Muscle of leg (tissue), 11 donors: ENCODE data around the gene IRF4. TPM values are rescaled to one million over a fixed set of nuclear protein-coding genes. Genes with fewer than 3 reads are reported as not detected.
"Not testable (repeated sequence)": the region's sequence is repeated elsewhere in the genome, so short reads cannot be mapped to it uniquely, and the experiment has no call there.

Experiments
- DNase-seq: peaks from one replicate; pipeline ENCODE4 v3.0.0; 2013
- H3K27ac ChIP-seq: one replicate; pipeline ENCODE4 v1.5.1; 2013; ENCODE audit warnings: mild to moderate bottlenecking, low read length, control low read depth
- H3K27me3 ChIP-seq: one replicate; pipeline ENCODE4 v1.6.1; 2013; ENCODE audit warnings: low read length; ENCODE audit not compliant: control insufficient read depth, insufficient read depth
- H3K36me3 ChIP-seq: one replicate; pipeline ENCODE4 v1.6.1; 2013; ENCODE audit warnings: low read length; ENCODE audit not compliant: control insufficient read depth, insufficient read depth
- H3K4me1 ChIP-seq: one replicate; pipeline ENCODE4 v1.6.1; 2013; ENCODE audit warnings: low read length; ENCODE audit not compliant: control insufficient read depth, insufficient read depth
- H3K4me3 ChIP-seq: one replicate; pipeline ENCODE4 v1.5.1; 2013; ENCODE audit warnings: low read length, control low read depth
- H3K9me3 ChIP-seq: replicated peaks from 2 replicates; pipeline ENCODE4 v1.6.1; 2013; ENCODE audit warnings: low read depth, low read length; ENCODE audit not compliant: control insufficient read depth
- WGBS: methylation state at CpG from one replicate; pipeline ENCODE4 v1.1.5; 2013; ENCODE audit warnings: missing lambda C conversion rate; ENCODE audit not compliant: insufficient coverage; 5-methylcytosine and 5-hydroxymethylcytosine counted together
- polyA plus RNA-seq, 8 donors: library from polyadenylated mRNA; unstranded; fragments of 120-200 nt; gene quantifications; one replicate each; pipeline versions ENCODE4 v1.2.1 to v1.2.3, GENCODE V29; 2013; ENCODE audit warnings: inconsistent platforms in 1 of 8, low replicate concordance in 1 of 8; ENCODE audit not compliant: insufficient read length in 8 of 8, insufficient read depth in 1 of 8
- total RNA-seq: library from RNA; stranded (reverse); fragments of 120-200 nt; gene quantifications from one replicate; pipeline ENCODE4 v1.2.4, GENCODE V29; 2013

IRF4 gene
- total and polyA plus RNA-seq, 9 donors: 0.12 to 1.8 (median 0.46) TPM

- no peak overlapping the region for H3K4me3 ChIP-seq
- no peaks in the 10 kb centered on the region for H3K36me3 ChIP-seq
- peaks cover 27% of the 10 kb centered on the region for H3K27me3 ChIP-seq
- peaks cover 6% of the 10 kb centered on the region for H3K4me1 ChIP-seq
- WGBS: 77% methylated on average over 8 of the region's 8 CpGs
- H3K9me3 ChIP-seq: peaks cover 21% of the 10 kb centered on the region
- DNase-seq: no peak
- H3K27ac ChIP-seq: no peak overlapping the region
Observed at GRCh38 chr6:374956-375355, 16.6 kb upstream of the IRF4 start.

DNA sequence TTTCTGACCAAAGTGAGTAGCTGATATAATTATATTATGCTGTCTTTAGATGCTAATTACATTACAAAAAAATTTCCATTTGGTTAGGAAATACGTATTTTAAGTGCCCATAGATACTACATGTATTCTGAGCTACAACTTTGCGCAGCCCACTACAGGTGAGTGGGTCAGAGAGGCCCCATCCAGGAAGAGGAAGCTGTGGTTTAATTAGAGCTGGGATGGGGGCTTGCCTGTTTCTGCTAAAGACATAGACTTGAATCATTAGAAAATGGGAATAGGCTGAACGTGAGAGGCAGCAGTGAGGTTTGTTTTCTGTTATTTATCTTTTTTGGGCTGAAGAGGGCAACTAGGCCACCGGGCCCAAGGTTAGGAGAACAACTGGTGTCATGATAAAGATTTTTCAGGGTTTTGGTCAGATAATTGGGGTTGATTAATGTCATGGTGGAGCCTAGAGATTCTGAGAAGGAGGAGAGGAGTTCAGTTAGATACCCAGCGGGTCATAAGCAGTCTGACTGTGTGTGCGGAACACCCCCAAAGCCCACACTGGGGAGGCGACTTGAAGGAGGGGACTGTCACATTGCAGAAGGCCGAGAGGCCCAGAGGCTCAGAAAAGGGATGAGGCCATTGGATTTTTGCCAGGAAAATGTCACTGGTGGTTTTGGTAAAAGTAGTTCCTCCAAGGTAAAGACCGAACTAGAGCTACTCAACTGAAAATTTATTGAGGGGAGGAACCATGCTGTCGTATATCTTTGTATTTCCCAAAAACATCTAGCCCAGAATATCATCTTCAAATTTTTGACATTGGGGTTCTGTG is 14.5 kb upstream of the IRF4 start:
- Histone ChIP-seq H3K27me3 (peaks cover 26% of the 10 kb centered on the region), H3K9me3 (peaks cover 18% of the 10 kb centered on the region), H3K27ac (no peak overlapping the region), H3K4me3 (no peak overlapping the region), H3K4me1 (peaks cover 6% of the 10 kb centered on the region), H3K36me3 (no peaks in the 10 kb centered on the region)
- DNase-seq: no peak
- WGBS: 82% methylated on average over 9 of the region's 10 CpGs

DNA sequence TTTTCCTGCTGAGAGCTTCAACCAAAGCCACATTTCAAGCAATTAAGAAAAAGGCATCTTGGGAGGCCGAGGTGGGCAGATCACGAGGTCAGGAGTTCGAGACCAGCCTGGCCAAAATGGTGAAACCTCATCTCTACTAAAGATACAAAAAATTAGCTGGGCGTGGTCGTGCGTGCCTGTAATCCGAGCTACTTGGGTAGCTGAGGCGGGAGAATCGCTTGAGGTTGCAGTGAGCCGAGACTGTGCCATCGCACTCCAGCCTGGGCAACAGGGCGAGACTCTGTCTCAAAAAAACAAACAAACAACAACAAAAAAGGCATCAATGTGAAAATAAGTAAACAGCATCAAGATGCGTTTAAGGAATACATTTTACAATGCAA is 13.9 kb upstream of the IRF4 start:
- Histone ChIP-seq H3K27me3 (peaks cover 20% of the 10 kb centered on the region), H3K9me3 (peaks cover 16% of the 10 kb centered on the region)
- not testable (repeated sequence) for H3K27ac ChIP-seq, H3K4me3 ChIP-seq, DNase-seq, H3K36me3 ChIP-seq, H3K4me1 ChIP-seq
- WGBS: 84% methylated on average over 9 of the region's 13 CpGs

DNA sequence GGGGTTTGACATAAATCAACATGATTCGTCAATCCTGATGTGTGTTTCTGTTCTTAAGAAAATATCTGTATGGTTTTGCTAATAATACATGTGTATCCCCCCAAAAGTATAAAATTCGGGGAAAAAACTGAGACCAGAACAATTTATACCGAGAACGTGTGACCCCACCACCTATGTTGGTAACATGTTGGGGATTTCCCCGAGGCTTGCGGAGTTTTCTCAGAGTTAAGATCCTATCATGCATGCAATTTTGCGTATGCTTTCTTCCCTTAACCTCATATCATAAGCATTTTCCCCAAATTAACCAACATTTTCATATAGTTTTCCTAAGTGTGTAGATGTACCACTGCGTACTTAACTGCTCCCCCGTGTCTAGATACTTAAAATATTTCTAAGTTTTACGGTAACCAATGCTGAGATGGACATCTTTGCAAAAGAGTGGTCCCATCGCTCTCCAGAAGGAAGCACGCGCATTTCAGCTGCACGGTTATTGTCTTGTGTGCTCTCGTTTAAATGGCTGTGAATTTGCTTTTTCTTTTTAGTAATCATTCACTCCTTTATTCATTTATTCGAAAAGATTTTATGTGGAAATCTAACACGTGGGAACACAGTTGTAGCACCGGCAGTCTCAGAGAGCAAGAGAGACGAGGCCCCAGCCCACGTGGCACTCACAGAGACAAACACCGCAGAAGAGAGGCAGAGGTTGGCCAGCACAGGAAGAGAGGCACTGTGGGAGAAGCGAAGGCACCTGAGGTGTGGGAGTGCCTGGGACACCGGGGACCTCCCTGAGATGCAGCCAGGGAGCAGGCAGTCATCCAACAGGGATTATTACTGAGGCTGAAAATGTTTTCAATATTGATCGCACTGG is 13.2 kb upstream of the IRF4 start:
- no peak for DNase-seq
- 81% methylated on average over 24 of the region's 24 CpGs for WGBS

DNA sequence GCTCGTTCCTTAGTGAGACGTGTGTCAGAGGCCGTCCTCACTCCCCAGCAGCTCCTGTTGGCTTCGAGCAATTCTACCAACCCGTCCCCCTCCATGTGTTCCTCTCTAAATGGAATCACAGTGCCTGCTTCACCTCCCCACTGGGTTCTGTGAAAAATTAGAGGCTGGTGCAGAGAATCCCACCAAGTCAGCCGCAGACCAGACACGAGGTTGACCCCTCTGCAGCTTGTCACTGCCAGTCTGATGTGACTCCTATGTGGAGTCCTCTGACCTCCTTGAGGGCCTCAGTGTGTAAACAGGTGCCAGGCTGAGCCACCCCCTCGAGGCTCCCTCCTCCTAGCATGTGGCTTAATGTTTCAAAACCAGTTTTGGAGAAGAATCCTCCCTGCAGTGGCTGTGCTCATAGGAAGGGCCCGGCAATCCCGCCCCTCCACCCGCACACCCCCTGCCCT is 12.6 kb upstream of the IRF4 start:
- no peaks in the 10 kb centered on the region for H3K36me3 ChIP-seq
- DNase-seq: no peak
- no peak overlapping the region for H3K4me3 ChIP-seq
- peaks cover 8% of the 10 kb centered on the region for H3K9me3 ChIP-seq
- WGBS: 77% methylated on average over 11 of the region's 11 CpGs
- H3K27ac ChIP-seq: no peak overlapping the region
- H3K4me1 ChIP-seq: peaks cover 1% of the 10 kb centered on the region
- H3K27me3 ChIP-seq: peaks cover 15% of the 10 kb centered on the region

More for the DNA sequence above, 13.2 kb upstream of the IRF4 start:
- Histone ChIP-seq H3K27me3 (peaks cover 14% of the 10 kb centered on the region), H3K36me3 (no peaks in the 10 kb centered on the region), H3K27ac (no peak overlapping the region), H3K4me3 (no peak overlapping the region), H3K4me1 (peaks cover 6% of the 10 kb centered on the region), H3K9me3 (peaks cover 10% of the 10 kb centered on the region)

DNA sequence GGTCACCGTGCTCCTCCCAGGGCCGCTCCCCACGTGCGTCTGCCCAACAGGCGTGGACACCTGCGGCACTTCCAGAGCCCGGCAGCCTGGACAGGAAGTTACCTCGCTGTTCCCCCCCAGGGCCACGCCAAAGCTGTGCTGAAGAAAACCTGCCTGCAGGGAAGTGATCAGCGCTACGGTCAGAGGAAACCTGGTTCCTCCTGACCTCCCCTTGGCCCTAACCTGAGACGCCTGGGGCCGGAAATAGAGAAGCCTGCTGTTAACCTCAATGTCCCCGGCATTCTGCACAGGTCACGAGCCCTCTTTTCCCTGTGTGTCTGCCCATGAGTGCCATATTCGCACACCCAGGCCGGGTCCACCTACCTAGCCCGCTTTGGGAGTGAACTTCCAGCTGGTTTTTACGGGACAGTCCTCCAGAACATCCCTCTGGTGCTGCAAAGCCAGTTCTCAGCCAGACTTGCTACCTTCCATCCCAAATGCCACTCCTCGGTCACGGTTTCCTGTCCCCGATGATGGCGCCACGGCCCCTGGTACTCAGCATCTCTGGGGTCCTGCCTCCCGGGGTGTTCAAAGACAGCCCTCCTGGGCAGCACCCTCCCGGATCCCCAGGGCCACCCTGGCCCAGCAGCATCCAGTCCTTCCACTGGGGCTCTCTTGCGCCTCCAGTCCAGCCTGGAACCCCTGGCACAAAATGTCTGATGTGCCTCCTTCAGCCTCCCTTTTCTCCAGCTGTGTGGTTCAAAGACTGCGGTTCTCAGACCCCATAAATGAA is 12.0 kb upstream of the IRF4 start:
- peaks cover 19% of the 10 kb centered on the region for H3K27me3 ChIP-seq
- WGBS: 76% methylated on average over 28 of the region's 28 CpGs
- peaks cover 8% of the 10 kb centered on the region for H3K9me3 ChIP-seq
- no peaks in the 10 kb centered on the region for H3K4me1 ChIP-seq
- H3K36me3 ChIP-seq: no peaks in the 10 kb centered on the region
- no peak for DNase-seq
- no peak overlapping the region for H3K27ac ChIP-seq
- H3K4me3 ChIP-seq: no peak overlapping the region

DNA sequence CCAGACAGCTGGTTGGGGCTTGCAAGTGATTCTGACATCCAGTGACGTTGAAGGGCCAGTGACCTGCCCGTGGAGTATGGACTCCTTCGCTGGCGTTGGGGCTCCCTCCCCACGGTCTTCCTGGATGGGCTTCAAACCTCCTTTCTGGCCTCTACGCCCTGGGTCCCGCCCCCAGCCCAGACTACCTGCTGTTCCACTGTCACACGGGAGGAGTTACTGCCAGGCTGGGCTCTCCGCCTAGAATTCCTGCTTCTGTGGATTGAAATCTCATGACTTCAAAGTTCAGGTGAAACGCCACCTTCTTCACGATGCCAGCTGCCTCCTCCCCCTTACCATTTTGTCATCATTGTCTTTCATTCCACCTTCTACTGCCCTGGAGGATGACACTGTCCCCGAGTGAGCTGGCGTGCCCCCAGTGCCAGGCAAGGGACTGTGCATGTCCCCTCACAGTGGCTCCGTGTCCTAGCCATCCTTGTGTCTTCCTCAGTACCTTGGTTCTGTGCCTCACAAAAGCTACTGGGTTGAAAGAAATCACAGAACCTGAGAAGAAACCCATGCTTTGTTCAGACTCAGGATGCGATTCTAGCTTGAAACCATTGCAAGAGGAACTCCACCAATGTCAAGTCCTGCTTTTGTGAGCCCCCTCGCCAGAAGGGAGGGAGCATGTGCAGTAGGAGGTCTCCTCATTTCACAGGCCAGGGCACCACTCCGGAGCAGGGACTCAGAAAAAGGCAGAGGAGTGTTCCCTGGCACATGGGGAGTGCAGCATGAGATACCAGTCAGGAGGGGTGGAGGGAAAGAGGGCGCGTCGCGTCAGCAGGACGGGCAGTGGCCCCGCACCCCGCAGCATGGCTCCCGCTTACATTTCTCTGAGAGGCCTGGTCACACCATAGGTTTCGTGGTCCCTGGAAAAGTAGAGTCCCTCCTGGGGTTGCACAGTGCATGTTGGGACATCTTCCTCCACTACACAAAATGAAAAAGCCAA is 11.0 kb upstream of the IRF4 start:
- Histone ChIP-seq H3K27me3 (peaks cover 23% of the 10 kb centered on the region), H3K36me3 (no peaks in the 10 kb centered on the region)
- WGBS: 80% methylated on average over 26 of the region's 26 CpGs

DNA sequence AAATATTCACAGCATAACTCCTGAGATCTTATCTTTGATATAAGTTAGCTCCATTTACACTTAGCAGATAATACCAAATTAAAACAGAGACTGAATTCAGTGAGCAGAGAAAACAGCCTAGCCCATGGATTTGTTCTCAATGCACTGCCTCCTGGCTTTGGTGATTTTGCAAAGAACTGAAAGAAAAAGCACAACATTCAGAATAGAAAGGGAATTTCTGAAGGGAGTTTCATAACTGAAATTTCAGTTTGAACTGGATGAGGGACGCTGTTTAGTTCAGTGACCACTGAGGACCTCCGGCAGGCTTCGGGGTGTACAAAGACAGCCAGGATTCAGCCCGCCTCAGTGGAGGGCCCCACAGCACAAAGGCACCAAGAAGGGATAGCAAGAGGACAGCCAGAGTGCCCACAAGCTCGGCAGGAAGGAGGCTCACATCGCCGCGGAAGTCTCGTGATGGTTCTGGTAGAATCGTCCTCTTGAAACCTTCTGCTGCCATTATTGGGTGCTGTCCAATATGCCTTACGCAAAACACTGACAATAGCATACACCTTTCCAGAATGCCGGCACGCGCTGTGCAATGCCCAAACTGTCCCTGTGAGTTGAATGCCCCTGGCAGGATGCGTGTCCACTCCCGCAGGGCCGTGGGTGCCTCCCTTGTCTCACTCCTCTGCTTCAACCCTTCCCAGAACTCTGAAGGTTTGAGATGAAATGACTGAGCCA is 9.7 kb upstream of the IRF4 start:
- Histone ChIP-seq H3K27me3 (peaks cover 34% of the 10 kb centered on the region), H3K4me3 (no peak overlapping the region), H3K9me3 (peaks cover 8% of the 10 kb centered on the region), H3K27ac (no peak overlapping the region), H3K36me3 (no peaks in the 10 kb centered on the region), H3K4me1 (no peaks in the 10 kb centered on the region)
- 84% methylated on average over 17 of the region's 17 CpGs for WGBS
- no peak for DNase-seq

More for the DNA sequence above, 11.0 kb upstream of the IRF4 start:
- Histone ChIP-seq H3K9me3 (peaks cover 8% of the 10 kb centered on the region), H3K27ac (no peak overlapping the region), H3K4me1 (no peaks in the 10 kb centered on the region), H3K4me3 (no peak overlapping the region)
- DNase-seq: no peak
